T-helper 2 cell treated with Interferon-gamma antibody and Interleukin-4, amounts not matched to agents 5 μg/mL and 100 μg/mL, for 36 hours (primary cell): ENCODE data around the gene IL25.
A peak's percentile ranks its signal among the peaks of the same experiment; 100 is the strongest.
"Not testable (repeated sequence)": the region's sequence is repeated elsewhere in the genome, so short reads cannot be mapped to it uniquely, and the experiment has no call there.

ENCODE experiments used
- DNase-seq: peaks from one replicate; pipeline ENCODE4 v3.0.0; 2021; ENCODE audit warnings: low spot score
- H3K27ac Mint-ChIP-seq: one replicate; pipeline ENCODE4 v1.8.0; 2021; ENCODE audit warnings: mild to moderate bottlenecking, mixed read lengths
- H3K27me3 Mint-ChIP-seq: one replicate; pipeline ENCODE4 v1.8.0; 2021; ENCODE audit warnings: low read depth, mixed read lengths
- H3K36me3 Mint-ChIP-seq: one replicate; pipeline ENCODE4 v1.8.0; 2021; ENCODE audit warnings: low read depth, mixed read lengths
- H3K4me1 Mint-ChIP-seq: one replicate; pipeline ENCODE4 v1.8.0; 2021; ENCODE audit warnings: low read depth, mixed read lengths
- H3K4me3 Mint-ChIP-seq: one replicate; pipeline ENCODE4 v1.8.0; 2022; ENCODE audit warnings: mild to moderate bottlenecking, moderate library complexity, mixed read lengths
- H3K9me3 Mint-ChIP-seq: one replicate; pipeline ENCODE4 v1.8.0; 2021; ENCODE audit warnings: mixed read lengths

Gene IL25

GRCh38 chr14:23399591-23399990 lies 27.0 kb downstream of the IL25 start:
- Mint-ChIP-seq H3K36me3 (no peaks in the 10 kb centered on the region), H3K4me3 (no peak overlapping the region), H3K9me3 (no peaks in the 10 kb centered on the region), H3K27ac (no peak overlapping the region), H3K27me3 (no peaks in the 10 kb centered on the region), H3K4me1 (no peaks in the 10 kb centered on the region)
- DNase-seq, result no peak

DNA sequence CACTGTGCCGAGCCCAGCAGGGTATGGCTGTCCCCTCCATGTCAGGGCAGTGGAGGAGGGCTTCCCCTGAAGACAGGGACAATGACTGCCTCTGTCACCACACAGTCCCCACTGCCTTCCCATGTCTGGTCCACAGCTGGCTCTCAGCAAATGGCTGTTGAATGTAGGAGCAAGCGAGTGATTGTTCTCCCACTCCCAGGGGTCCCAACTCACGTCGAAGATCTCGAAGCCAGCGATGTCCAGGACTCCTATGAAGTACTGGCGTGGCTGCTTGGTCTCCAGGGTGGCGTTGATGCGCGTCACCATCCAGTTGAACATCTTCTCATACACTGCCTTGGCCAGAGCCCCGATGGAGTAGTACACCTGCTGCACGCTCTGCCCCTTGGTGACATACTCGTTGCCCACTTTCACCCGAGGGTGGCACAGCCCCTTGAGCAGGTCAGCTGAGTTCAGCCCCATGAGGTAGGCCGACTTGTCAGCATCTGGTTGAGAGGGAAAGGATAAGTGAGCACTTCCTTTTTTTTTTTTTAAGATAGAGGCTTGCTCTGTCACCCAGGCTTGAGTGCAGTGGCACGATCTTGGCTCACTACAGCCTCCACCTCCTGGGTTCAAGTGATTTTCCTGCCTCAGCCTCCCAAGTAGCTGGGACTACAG lies 28.0 kb downstream of the IL25 start:
- H3K4me1 Mint-ChIP-seq, H3K9me3 Mint-ChIP-seq, H3K4me3 Mint-ChIP-seq, DNase-seq, H3K36me3 Mint-ChIP-seq, H3K27me3 Mint-ChIP-seq, H3K27ac Mint-ChIP-seq: not testable (repeated sequence)

DNA sequence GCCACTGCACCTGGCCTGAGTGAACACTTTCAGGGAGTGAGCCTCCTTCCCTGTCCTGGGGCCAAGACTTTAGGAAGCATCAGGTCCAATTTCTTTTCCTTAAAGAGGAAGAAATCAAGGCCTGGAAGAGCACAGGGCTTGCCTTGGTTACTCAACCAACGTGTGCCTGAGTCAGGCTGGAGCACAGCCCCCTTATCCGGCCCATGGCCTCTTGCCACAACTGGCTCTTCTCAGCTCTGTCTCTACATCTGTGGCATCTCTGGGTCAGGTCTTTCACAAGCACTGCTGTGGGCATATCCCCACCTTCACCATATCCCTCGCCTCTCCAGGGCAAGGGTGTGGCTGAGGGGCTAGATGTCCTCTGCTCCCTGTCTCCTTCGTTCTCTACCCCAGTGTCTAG lies 28.7 kb downstream of the IL25 start:
- peak overlapping the region; percentile 31 for H3K27ac Mint-ChIP-seq
- H3K4me3 Mint-ChIP-seq, result no peak overlapping the region
- no peaks in the 10 kb centered on the region for H3K27me3 Mint-ChIP-seq
- no peaks in the 10 kb centered on the region for H3K36me3 Mint-ChIP-seq
- no peaks in the 10 kb centered on the region for H3K4me1 Mint-ChIP-seq
- no peaks in the 10 kb centered on the region for H3K9me3 Mint-ChIP-seq
- no peak for DNase-seq

GRCh38 chr14:23402296-23403138 lies 29.9 kb downstream of the IL25 start:
- Mint-ChIP-seq H3K9me3 (no peaks in the 10 kb centered on the region), H3K36me3 (no peaks in the 10 kb centered on the region), H3K27ac (no peak overlapping the region), H3K4me1 (no peaks in the 10 kb centered on the region), H3K27me3 (no peaks in the 10 kb centered on the region), H3K4me3 (no peak overlapping the region)
- DNase-seq, result no peak

DNA sequence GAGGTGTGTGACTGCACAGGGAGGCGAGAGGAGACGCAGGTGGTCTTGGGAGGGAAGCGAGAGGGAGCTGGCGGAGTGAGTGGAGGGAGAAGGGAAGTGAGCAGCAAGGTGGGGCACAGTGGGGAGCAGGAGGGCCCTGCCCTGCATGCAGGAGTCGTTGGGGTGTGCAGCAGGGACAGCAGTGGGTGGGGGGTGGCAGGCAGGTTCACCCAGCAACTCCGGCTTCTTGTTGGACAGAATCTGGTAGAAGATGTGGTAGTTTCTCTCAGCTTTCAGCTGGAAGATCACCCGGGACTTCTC lies 30.5 kb downstream of the IL25 start:
- Mint-ChIP-seq H3K9me3 (no peaks in the 10 kb centered on the region), H3K27me3 (no peaks in the 10 kb centered on the region), H3K36me3 (no peaks in the 10 kb centered on the region), H3K27ac (no peak overlapping the region), H3K4me1 (no peaks in the 10 kb centered on the region), H3K4me3 (no peak overlapping the region)
- DNase-seq, result no peak

DNA sequence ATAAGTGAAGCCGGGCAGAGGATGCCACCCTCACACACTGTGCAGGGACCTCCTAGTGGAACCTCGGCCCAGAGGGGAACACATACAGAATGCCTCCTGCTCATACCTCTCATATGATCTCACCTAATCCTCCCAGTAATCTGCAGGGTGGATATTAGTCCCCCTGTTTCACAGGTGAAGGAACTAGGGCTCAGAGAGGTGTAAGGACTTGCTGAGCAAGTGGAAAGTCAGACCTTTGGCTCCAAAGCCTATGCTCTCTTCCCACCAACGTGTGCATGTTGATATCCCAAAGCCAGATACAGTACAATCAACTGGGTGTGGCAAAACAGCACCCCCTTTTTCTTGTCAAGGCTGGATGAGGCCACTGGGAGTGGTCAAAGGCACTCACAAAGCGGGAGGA lies 31.3 kb downstream of the IL25 start:
- no peak for DNase-seq
- no peaks in the 10 kb centered on the region for H3K36me3 Mint-ChIP-seq
- H3K27me3 Mint-ChIP-seq, result no peaks in the 10 kb centered on the region
- no peaks in the 10 kb centered on the region for H3K4me1 Mint-ChIP-seq
- H3K4me3 Mint-ChIP-seq, result no peak overlapping the region
- no peak overlapping the region for H3K27ac Mint-ChIP-seq
- H3K9me3 Mint-ChIP-seq, result no peaks in the 10 kb centered on the region

GRCh38 chr14:23404331-23404900 lies 31.8 kb downstream of the IL25 start:
- Mint-ChIP-seq H3K27me3 (no peaks in the 10 kb centered on the region), H3K36me3 (no peaks in the 10 kb centered on the region), H3K27ac (no peak overlapping the region), H3K4me3 (no peak overlapping the region), H3K9me3 (no peaks in the 10 kb centered on the region), H3K4me1 (no peaks in the 10 kb centered on the region)
- DNase-seq, result no peak

- no peaks in the 10 kb centered on the region for H3K36me3 Mint-ChIP-seq
Measured at GRCh38 chr14:23405096-23405495, 32.5 kb downstream of the IL25 start.

GRCh38 chr14:23405516-23406025 lies 33.0 kb downstream of the IL25 start:
- no peaks in the 10 kb centered on the region for H3K4me1 Mint-ChIP-seq
- no peak overlapping the region for H3K27ac Mint-ChIP-seq
- no peaks in the 10 kb centered on the region for H3K9me3 Mint-ChIP-seq
- no peaks in the 10 kb centered on the region for H3K36me3 Mint-ChIP-seq
- no peak overlapping the region for H3K4me3 Mint-ChIP-seq
- H3K27me3 Mint-ChIP-seq, result no peaks in the 10 kb centered on the region
- DNase-seq, result no peak

More at GRCh38 chr14:23405096-23405495, 32.5 kb downstream of the IL25 start:
- Mint-ChIP-seq H3K27me3 (no peaks in the 10 kb centered on the region), H3K4me3 (no peak overlapping the region), H3K9me3 (no peaks in the 10 kb centered on the region), H3K4me1 (no peaks in the 10 kb centered on the region), H3K27ac (no peak overlapping the region)
- DNase-seq, result no peak

DNA sequence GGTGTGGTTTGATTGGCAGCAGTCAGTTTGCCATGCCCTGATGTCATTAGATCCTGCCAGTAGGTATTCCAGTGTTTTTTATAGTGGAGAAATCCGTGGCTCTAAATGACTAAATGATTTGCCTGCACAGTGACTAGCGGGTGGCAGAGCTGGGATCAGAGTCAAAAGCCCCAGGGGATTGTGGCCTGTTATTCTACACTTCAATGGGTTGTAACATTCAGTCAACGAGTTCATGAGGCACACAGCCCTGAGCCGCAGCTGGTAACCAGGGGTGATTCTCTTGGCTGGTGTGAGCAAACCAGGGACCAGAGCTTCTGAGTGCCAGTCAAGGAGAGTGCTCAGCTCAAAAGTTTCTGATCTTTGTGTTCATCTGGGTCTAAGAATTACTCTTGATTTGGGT lies 33.6 kb downstream of the IL25 start:
- Mint-ChIP-seq H3K27me3 (no peaks in the 10 kb centered on the region), H3K36me3 (no peaks in the 10 kb centered on the region), H3K9me3 (no peaks in the 10 kb centered on the region), H3K4me3 (no peak overlapping the region), H3K27ac (no peak overlapping the region), H3K4me1 (no peaks in the 10 kb centered on the region)
- DNase-seq, result no peak

GRCh38 chr14:23406725-23407355 lies 34.2 kb downstream of the IL25 start:
- Mint-ChIP-seq H3K36me3 (no peaks in the 10 kb centered on the region), H3K27me3 (no peaks in the 10 kb centered on the region), H3K9me3 (no peaks in the 10 kb centered on the region), H3K4me1 (no peaks in the 10 kb centered on the region), H3K4me3 (no peak overlapping the region), H3K27ac (no peak overlapping the region)
- no peak for DNase-seq

DNA sequence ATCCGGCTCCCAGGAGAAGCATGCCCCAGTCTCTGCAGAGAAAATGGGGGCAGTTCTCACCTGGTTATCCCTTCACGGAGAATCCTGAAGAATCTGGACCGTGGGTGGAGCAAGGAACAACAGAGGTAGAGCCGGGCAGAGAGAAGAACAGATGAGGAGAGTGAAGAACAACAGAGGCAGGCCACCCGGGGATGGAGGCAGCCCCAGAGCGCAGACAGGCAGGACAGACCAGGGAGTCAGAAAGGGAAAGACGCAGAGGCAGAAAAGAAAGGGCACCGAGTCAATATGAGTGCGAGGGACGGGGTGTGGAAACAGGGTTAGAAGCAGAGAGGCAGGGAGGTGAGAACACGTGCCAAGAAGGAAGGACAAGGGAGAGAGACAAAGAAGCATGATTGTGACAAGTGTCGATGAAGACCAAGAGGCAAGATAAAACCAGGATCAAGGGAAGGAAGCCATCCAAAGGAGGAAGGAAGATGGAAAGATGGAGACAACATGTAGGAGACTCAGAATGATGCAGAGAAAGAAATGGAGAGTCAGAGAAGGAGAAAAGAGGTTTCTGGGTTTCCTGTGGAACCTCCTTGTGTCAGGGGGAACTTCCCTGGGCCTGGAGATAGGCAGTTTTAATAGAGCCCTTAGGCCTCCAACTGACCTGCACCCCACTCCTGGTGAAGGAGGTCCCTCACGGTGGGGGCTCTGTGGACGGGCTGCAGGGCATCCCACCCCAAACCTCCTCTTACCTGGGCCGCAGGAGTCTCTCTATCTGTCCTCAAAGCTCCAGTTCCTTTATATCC lies 35.1 kb downstream of the IL25 start, which contains the start of gene MYH6:
TSS of gene MYH6 (minus strand) at position 758 of the 791 bp plus-strand sequence. CDS start 1,050 bp downstream, outside the sequence.
- Mint-ChIP-seq H3K4me1 (no peaks in the 10 kb centered on the region), H3K36me3 (no peaks in the 10 kb centered on the region), H3K9me3 (no peaks in the 10 kb centered on the region), H3K27ac (no peak within 1 kb of the TSS), H3K4me3 (no peak within 1 kb of the TSS), H3K27me3 (no peaks in the 10 kb centered on the region)
- DNase-seq, result no peak

GRCh38 chr14:23408307-23408630 lies 35.7 kb downstream of the IL25 start:
- H3K9me3 Mint-ChIP-seq, result no peaks in the 10 kb centered on the region
- H3K36me3 Mint-ChIP-seq, result no peaks in the 10 kb centered on the region
- no peaks in the 10 kb centered on the region for H3K4me1 Mint-ChIP-seq
- H3K27me3 Mint-ChIP-seq, result no peaks in the 10 kb centered on the region
- H3K27ac Mint-ChIP-seq, result no peak overlapping the region
- no peak for DNase-seq
- H3K4me3 Mint-ChIP-seq, result no peak overlapping the region
